Osteocyte (in vitro differentiated cells): ENCODE measurements around the gene RARS2. TPM values are rescaled to one million over a fixed set of nuclear protein-coding genes. Genes with fewer than 3 reads are reported as not detected.

Source experiments
- DNase-seq: peaks from one replicate; pipeline ENCODE4 v3.0.0; 2021; ENCODE audit warnings: mixed read lengths; ENCODE audit not compliant: unreplicated experiment; ENCODE audit errors: extremely low spot score
- H3K27ac Mint-ChIP-seq: one replicate; pipeline ENCODE4 v1.8.0; 2021; ENCODE audit warnings: mild to moderate bottlenecking, mixed read lengths; ENCODE audit not compliant: unreplicated experiment
- H3K27me3 Mint-ChIP-seq: one replicate; pipeline ENCODE4 v1.8.0; 2021; ENCODE audit warnings: mixed read lengths; ENCODE audit not compliant: unreplicated experiment
- H3K36me3 Mint-ChIP-seq: one replicate; pipeline ENCODE4 v1.8.0; 2021; ENCODE audit warnings: mixed read lengths; ENCODE audit not compliant: unreplicated experiment
- H3K4me1 Mint-ChIP-seq: one replicate; pipeline ENCODE4 v1.8.0; 2021; ENCODE audit warnings: mixed read lengths; ENCODE audit not compliant: unreplicated experiment
- H3K4me3 Mint-ChIP-seq: one replicate; pipeline ENCODE4 v1.8.0; 2021; ENCODE audit warnings: mild to moderate bottlenecking, moderate library complexity, mixed read lengths; ENCODE audit not compliant: unreplicated experiment
- H3K9me3 Mint-ChIP-seq: one replicate; pipeline ENCODE4 v1.8.0; 2021; ENCODE audit warnings: mixed read lengths; ENCODE audit not compliant: unreplicated experiment
- CTCF ChIP-seq: fragments of 200-600 bp; sonication (generic); IDR thresholded peaks from 2 replicates; pipeline ENCODE4 v1.5.0; 2021; ENCODE audit warnings: antibody characterized with exemption, mild to moderate bottlenecking, moderate library complexity
- total RNA-seq: library from RNA; stranded (reverse); gene quantifications from 2 replicates; pipeline ENCODE4 v1.2.1, GENCODE V29; 2021

Gene RARS2
- total RNA-seq, 1 donor from 2014 or later, result 40.1 TPM

- peaks cover 8% of the 10 kb centered on the region for H3K4me1 Mint-ChIP-seq
- H3K27ac Mint-ChIP-seq, result no peak overlapping the region
- H3K4me3 Mint-ChIP-seq, result no peak overlapping the region
- H3K9me3 Mint-ChIP-seq, result no peaks in the 10 kb centered on the region
- no peak for TF ChIP-seq CTCF
- no peaks in the 10 kb centered on the region for H3K27me3 Mint-ChIP-seq
- DNase-seq, result no peak
- H3K36me3 Mint-ChIP-seq, result peaks cover 22% of the 10 kb centered on the region
These were observed 31.3 kb downstream of the RARS2 start for GRCh38 chr6:87558446-87558845.

GRCh38 chr6:87555506-87555905, 34.3 kb downstream of the RARS2 start:
- H3K4me1 Mint-ChIP-seq, result no peaks in the 10 kb centered on the region
- DNase-seq, result no peak
- H3K27ac Mint-ChIP-seq, result no peak overlapping the region
- no peak overlapping the region for H3K4me3 Mint-ChIP-seq
- TF ChIP-seq CTCF, result no peak
- H3K27me3 Mint-ChIP-seq, result no peaks in the 10 kb centered on the region
- H3K9me3 Mint-ChIP-seq, result no peaks in the 10 kb centered on the region
- H3K36me3 Mint-ChIP-seq, result peaks cover 33% of the 10 kb centered on the region

GRCh38 chr6:87553159-87553765, 36.5 kb downstream of the RARS2 start:
- Mint-ChIP-seq H3K9me3 (no peaks in the 10 kb centered on the region), H3K4me3 (no peak overlapping the region), H3K36me3 (peaks cover 40% of the 10 kb centered on the region), H3K27me3 (no peaks in the 10 kb centered on the region), H3K27ac (no peak overlapping the region), H3K4me1 (no peaks in the 10 kb centered on the region)
- no peak for TF ChIP-seq CTCF
- DNase-seq, result no peak

- no peak for TF ChIP-seq CTCF
- no peak overlapping the region for H3K27ac Mint-ChIP-seq
- H3K4me3 Mint-ChIP-seq, result no peak overlapping the region
- DNase-seq, result no peak
- no peaks in the 10 kb centered on the region for H3K4me1 Mint-ChIP-seq
- H3K9me3 Mint-ChIP-seq, result no peaks in the 10 kb centered on the region
- H3K27me3 Mint-ChIP-seq, result no peaks in the 10 kb centered on the region
- peaks cover 41% of the 10 kb centered on the region for H3K36me3 Mint-ChIP-seq
These were observed 38.0 kb downstream of the RARS2 start for GRCh38 chr6:87551799-87552198.

GRCh38 chr6:87544474-87544735, 45.4 kb downstream of the RARS2 start:
- no peak overlapping the region for H3K4me3 Mint-ChIP-seq
- peaks cover 4% of the 10 kb centered on the region for H3K4me1 Mint-ChIP-seq
- peaks cover 51% of the 10 kb centered on the region for H3K36me3 Mint-ChIP-seq
- DNase-seq, result no peak
- no peak for TF ChIP-seq CTCF
- no peak overlapping the region for H3K27ac Mint-ChIP-seq
- no peaks in the 10 kb centered on the region for H3K27me3 Mint-ChIP-seq
- peaks cover 4% of the 10 kb centered on the region for H3K9me3 Mint-ChIP-seq
